ENCODE results near the gene SLC51B. TPM values are rescaled to one million over a fixed set of nuclear protein-coding genes. Genes with fewer than 3 reads are reported as not detected.

Gene SLC51B
- total and polyA plus RNA-seq, 10 of the 15 experiments (the other 5 are each of a cell fraction or from before 2014, with no cell fraction given), result 0.05 to 0.17 (median 0.13) TPM; not detected in 7

GRCh38 chr15:65071381-65071811, 26.2 kb downstream of the SLC51B start (continued):
- TF ChIP-seq FOXM1 (IDR thresholded peaks at IDR 0.05; ENCODE audit: low read depth, low read length), result no peak
- TF ChIP-seq REST (IDR thresholded peaks at IDR 0.05; ENCODE audit: low read depth, low read length), result no peak
- no peak for TF ChIP-seq CBX3 (IDR thresholded peaks at IDR 0.05; ENCODE audit: borderline replicate concordance, low read depth)

GRCh38 chr15:65072027-65072426, 26.8 kb downstream of the SLC51B start:
- ChIA-PET POLR2A (no interaction called here), CTCF (interaction anchor here (1.0 kb wide), 1 partner anchor 38 kb away, joined by 4 read pairs; no protein-coding TSS in a partner anchor), RAD21 (ENCODE audit: unreplicated experiment) (no interaction called here), SMC1A (ENCODE audit: uncharacterized antibody, unreplicated experiment) (interaction anchor here (0.9 to 1.3 kb wide), 2 partner anchors 10 to 69 kb away, joined by 3 to 4 read pairs; no protein-coding TSS in a partner anchor)
- 100% methylated on average over 1 of the region's 1 CpG for WGBS (ENCODE audit: insufficient coverage, insufficient replicate concordance, low lambda C conversion rate, missing lambda C conversion rate)
- H4K20me1 ChIP-seq (ENCODE audit: control insufficient read depth, insufficient read depth), result no peaks in the 10 kb centered on the region
- H2AFZ ChIP-seq (ENCODE audit: control insufficient read depth, low read depth, low read length), result no peak overlapping the region
- no peak overlapping the region for H3K4me2 ChIP-seq (ENCODE audit: control insufficient read depth, insufficient read depth)
- FAIRE-seq (no peak), ATAC-seq (no peak), DNase-seq (ENCODE audit: low read depth, low spot score) (no peak)
- TF ChIP-seq ATF3 (IDR thresholded peaks at IDR 0.05; ENCODE audit: borderline replicate concordance, extremely low read depth, low read depth, low read length), result no peak
- peak; percentile 8 for TF ChIP-seq MEF2B (IDR thresholded peaks at IDR 0.05; ENCODE audit: partially characterized antibody, poor library complexity, severe bottlenecking)
- BruUV-seq (replicated peaks), result no TSS peak
- no peak overlapping the region for H3K4me3 ChIP-seq
- in situ Hi-C loops (cut with MboI), result no loop called here
- no peaks in the 10 kb centered on the region for H3K9me3 ChIP-seq (replicated peaks; ENCODE audit: control insufficient read depth, insufficient read depth, low read length)
- H3K27ac ChIP-seq (ENCODE audit: control insufficient read depth, insufficient read depth), result no peak overlapping the region
- intact Hi-C loops (cut with micrococcal nuclease; ENCODE audit: unreplicated experiment), result no loop called here
- no peaks in the 10 kb centered on the region; a peak in 3 of 4 replicates for H3K27me3 ChIP-seq (replicated peaks in 1 of 2; ENCODE audit: control insufficient read depth in 2 of 2, insufficient read depth in 2 of 2, low read length in 1 of 2)
- no peaks in the 10 kb centered on the region for H3K79me2 ChIP-seq (ENCODE audit: control insufficient read depth, insufficient read depth, low read length)
- no peaks in the 10 kb centered on the region for H3K36me3 ChIP-seq (ENCODE audit: control insufficient read depth in 2 of 2, insufficient read depth in 2 of 2, low read length in 1 of 2)
- H3K4me1 ChIP-seq (ENCODE audit: control insufficient read depth, insufficient read depth, low read length), result no peaks in the 10 kb centered on the region
- H3K9ac ChIP-seq (ENCODE audit: control insufficient read depth, insufficient read depth, low read length), result no peak overlapping the region
